Activated CD8-positive, alpha-beta memory T cell treated with anti-CD3 and anti-CD28 coated beads for 1 hour (primary cell): ENCODE results near the gene AVEN.

Experiments
- DNase-seq, 2 donors: peaks; one replicate each; pipeline ENCODE4 v3.0.0-alpha.2; 2020; ENCODE audit warnings: low read depth in 1 of 2; ENCODE audit errors: extremely low read depth in 1 of 2

AVEN gene

GRCh38 chr15:33923446-33923845 lies 115.6 kb downstream of the AVEN start:
- no peak for DNase-seq

- no peak for DNase-seq
Observed at GRCh38 chr15:33915571-33916407, 123.2 kb downstream of the AVEN start.

GRCh38 chr15:33913459-33913858 lies 125.5 kb downstream of the AVEN start:
- DNase-seq = no peak

GRCh38 chr15:33912326-33912725 lies 126.7 kb downstream of the AVEN start:
- no peak for DNase-seq

- no peak for DNase-seq
Observed at GRCh38 chr15:33910741-33911140, 128.3 kb downstream of the AVEN start.

GRCh38 chr15:33908406-33908805 lies 130.6 kb downstream of the AVEN start:
- no peak for DNase-seq

- DNase-seq = no peak
Observed at GRCh38 chr15:33907326-33907725, 131.7 kb downstream of the AVEN start.

GRCh38 chr15:33903661-33904060 lies 135.3 kb downstream of the AVEN start:
- no peak for DNase-seq

GRCh38 chr15:33902043-33902442 lies 137.0 kb downstream of the AVEN start:
- DNase-seq = no peak

- no peak for DNase-seq
Observed at GRCh38 chr15:33894193-33894592, 144.8 kb downstream of the AVEN start.

- no peak for DNase-seq
Observed at GRCh38 chr15:33888176-33888575, 150.8 kb downstream of the AVEN start.

- no peak for DNase-seq
Observed at GRCh38 chr15:33882921-33883320, 156.1 kb downstream of the AVEN start.

GRCh38 chr15:33874156-33874555 lies 164.8 kb downstream of the AVEN start:
- DNase-seq = no peak

- DNase-seq = no peak
Observed at GRCh38 chr15:33872416-33873106, 166.4 kb downstream of the AVEN start.

- no peak for DNase-seq
Observed at GRCh38 chr15:33871980-33872379, 167.0 kb downstream of the AVEN start.

- no peak for DNase-seq
Observed at GRCh38 chr15:33866101-33866737, 172.8 kb downstream of the AVEN start.

GRCh38 chr15:33865416-33865815 lies 173.6 kb downstream of the AVEN start:
- DNase-seq = no peak

- no peak for DNase-seq
Observed at GRCh38 chr15:33864360-33865075, 174.5 kb downstream of the AVEN start.

- DNase-seq = no peak
Observed at GRCh38 chr15:33860754-33861153, 178.2 kb downstream of the AVEN start.

- no peak for DNase-seq
Observed at GRCh38 chr15:33859992-33860545, 178.9 kb downstream of the AVEN start.

GRCh38 chr15:33858836-33859235 lies 180.2 kb downstream of the AVEN start:
- DNase-seq = no peak
